ENCODE data around the gene WDFY4. TPM values are rescaled to one million over a fixed set of nuclear protein-coding genes. Genes with fewer than 3 reads are reported as not detected.

The WDFY4 gene
- total RNA-seq, 1 donor, result 28.9 TPM

DNA sequence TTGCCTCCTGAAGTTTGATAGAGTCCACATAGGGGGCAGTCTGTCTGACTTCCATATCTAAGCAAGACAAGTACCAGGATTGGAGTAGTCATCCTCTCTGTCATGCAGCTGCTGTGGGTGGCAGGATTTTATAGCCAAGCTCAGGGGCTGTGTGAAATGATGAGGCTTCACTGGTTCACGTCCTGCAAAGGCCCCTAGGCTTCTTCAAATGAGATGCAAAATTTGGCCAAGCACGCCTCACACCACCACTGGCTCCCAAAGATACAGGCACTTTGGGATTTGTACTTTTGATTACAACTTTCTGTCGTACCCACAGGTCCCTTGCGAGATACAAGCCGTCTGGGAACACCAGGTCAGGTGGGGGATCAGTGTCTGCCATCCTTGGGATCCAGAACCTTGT is 67.1 kb downstream of the WDFY4 start:
- H3K27me3 ChIP-seq (ENCODE audit: insufficient read depth, low read length), result no peaks in the 10 kb centered on the region
- peaks cover 13% of the 10 kb centered on the region for H3K4me1 ChIP-seq (ENCODE audit: insufficient read depth, low read length)
- H3K4me3 ChIP-seq (ENCODE audit: low read length), result no peak overlapping the region
- no peaks in the 10 kb centered on the region for H3K9me3 ChIP-seq (ENCODE audit: low read depth, low read length)

DNA sequence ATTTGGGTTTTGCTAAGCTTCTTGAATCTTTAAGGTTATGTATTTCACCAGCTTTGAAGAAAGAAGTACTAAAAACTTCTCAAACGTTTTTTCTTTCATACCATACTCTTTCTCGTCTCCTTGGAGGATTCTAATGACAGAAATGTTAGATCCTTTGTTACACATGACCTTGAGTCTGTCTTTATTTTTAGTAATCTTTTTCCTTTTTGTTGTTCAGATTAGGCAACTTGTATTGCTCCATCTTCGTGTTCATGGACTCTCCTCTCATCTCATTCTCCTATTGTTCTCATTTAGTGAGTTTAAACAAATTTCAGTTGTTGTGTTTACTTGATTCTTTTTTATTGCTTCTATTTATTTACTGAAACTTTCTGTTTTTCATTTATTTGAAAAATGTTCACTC is 73.7 kb downstream of the WDFY4 start:
- Histone ChIP-seq H3K4me3 (ENCODE audit: low read length) (no peak overlapping the region), H3K27me3 (ENCODE audit: insufficient read depth, low read length) (no peaks in the 10 kb centered on the region), H3K9me3 (ENCODE audit: low read depth, low read length) (no peaks in the 10 kb centered on the region), H3K4me1 (ENCODE audit: insufficient read depth, low read length) (peaks cover 11% of the 10 kb centered on the region)

DNA sequence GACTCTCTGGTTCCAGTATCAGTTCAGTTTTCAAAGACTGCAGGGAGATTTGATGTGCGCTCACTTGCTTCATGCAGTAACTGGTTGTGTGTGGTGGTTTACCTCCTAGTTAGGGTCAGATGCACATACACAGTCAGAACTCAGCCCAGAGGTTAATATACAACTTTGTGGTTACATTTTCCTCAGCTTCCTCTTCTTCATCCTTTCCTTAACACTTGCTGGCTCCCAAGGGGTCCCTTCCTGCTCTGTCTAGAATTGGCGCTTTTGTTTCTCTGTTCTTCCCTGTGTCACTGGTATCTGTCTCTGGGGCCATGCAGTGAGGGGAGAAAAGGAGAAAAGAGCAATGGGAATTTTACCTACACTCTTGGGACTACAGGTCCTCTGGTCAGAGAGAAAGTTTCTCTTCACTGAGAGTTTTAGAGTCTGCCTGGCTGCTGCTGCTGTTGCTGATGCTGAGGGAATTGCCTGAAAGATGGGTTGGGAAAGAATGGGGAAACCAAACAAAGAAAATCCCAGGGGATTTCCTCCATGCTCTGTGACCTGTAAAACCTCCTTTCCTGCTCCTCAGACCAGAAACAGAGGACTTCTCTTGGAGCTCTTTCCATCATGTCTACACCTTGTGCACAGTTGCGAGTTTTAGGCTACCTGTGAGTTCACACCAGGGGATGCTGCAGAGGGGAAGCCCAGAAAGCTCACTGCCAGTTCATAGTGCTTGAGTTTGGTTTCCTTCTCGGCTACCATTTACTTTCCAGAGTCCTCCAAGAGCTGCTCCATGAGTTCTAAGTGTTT is 74.6 kb downstream of the WDFY4 start:
- no peak overlapping the region for H3K4me3 ChIP-seq (ENCODE audit: low read length)
- H3K27me3 ChIP-seq (ENCODE audit: insufficient read depth, low read length), result no peaks in the 10 kb centered on the region
- H3K9me3 ChIP-seq (ENCODE audit: low read depth, low read length), result no peaks in the 10 kb centered on the region
- peaks cover 11% of the 10 kb centered on the region for H3K4me1 ChIP-seq (ENCODE audit: insufficient read depth, low read length)

DNA sequence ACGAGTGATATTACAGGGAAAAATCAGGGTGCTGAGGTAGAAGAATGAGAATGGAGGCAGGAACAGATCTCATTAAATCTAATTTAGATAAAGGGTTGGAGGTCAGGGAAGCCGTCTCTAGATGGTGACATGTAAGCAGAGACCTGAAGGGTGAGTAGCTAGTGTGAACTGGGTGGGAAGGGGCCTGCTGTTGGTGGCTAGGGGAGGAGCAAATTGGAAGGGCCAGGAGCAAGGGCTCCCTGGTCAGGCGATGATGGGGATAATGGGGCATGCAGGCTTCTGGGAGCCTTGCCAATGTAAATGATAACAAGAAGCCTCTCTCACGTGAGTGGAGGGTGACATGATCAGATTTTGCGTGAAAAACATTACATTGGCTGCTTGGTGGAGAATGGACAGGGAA is 76.3 kb downstream of the WDFY4 start:
- H3K4me3 ChIP-seq (ENCODE audit: low read length), result no peak overlapping the region
- H3K9me3 ChIP-seq (ENCODE audit: low read depth, low read length), result no peaks in the 10 kb centered on the region
- no peaks in the 10 kb centered on the region for H3K27me3 ChIP-seq (ENCODE audit: insufficient read depth, low read length)
- peaks cover 11% of the 10 kb centered on the region for H3K4me1 ChIP-seq (ENCODE audit: insufficient read depth, low read length)

DNA sequence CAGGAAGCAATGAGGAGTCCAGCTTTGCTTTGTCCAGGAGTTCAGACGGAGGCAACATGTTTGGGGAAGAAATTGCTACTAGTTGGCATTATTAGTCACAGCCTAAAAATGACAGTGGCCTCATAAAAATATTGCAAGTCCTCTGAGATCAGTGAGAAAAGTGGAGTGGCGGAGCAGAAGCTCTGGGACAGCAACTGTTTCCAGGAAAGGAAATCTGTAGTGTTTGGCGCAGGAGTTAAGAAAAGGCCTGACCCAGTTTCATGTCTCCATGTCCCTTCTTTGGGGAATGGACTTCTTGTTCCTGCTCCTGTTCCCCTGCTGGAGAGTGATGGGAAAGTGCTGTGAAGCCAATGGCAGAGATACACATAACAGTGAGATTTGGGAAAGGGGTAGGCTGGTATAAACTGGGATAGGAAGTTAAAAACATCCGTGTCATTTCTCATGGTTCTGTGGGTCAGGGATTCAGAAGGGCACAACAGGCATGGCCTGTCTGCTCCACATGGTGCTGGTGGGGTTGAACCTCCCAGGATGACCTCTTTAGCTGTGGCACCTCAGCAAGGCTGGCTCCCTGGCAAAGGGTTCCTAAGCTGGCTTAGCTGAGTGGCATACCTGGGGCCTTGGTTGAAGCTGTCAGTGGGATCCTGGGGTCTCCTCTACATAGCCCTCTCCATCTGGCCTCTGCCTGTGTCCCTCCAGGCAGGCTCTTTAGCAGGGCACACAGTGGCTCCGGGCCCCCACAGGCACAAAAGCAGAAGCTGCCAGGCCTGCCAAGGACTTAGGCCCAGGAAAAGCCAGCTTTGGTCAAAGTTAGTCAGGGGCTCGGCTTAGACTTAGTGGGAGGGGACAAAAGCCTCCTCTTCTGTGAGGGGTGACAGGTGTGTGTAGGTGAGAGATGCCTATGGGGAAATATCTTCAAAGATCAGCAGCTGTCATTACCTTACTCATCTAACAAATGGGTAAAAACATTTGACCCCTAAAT is 77.7 kb downstream of the WDFY4 start:
- H3K27me3 ChIP-seq (ENCODE audit: insufficient read depth, low read length), result no peaks in the 10 kb centered on the region
- no peaks in the 10 kb centered on the region for H3K9me3 ChIP-seq (ENCODE audit: low read depth, low read length)
- H3K4me3 ChIP-seq (ENCODE audit: low read length), result no peak overlapping the region
- H3K4me1 ChIP-seq (ENCODE audit: insufficient read depth, low read length), result peaks cover 11% of the 10 kb centered on the region

DNA sequence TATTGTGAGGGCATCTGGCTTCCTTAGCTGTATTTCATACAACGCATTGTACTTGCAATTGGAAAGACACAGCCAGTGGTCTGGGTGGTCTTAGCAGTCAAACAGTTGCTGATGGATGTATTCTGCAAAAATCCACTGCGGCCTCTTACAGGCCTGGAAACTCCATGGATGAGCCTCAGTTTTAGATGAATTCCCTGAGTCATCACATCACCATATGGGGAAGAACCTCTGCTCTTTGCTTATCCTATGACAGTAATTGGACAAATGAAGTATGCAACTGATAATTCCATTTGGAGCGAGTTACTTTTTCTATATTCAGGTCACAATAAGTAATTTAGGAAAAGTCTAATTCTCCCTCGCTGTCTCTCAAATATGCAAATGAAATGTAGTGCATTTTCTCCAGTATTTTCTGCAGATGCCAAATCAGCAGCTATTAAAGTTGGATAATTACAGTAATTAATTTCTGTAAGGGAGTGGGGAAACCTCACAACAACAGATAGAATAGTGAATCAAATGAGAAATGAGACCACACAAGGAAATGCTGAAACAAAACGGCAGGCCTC is 78.8 kb downstream of the WDFY4 start:
- H3K4me3 ChIP-seq (ENCODE audit: low read length), result no peak overlapping the region
- no peaks in the 10 kb centered on the region for H3K27me3 ChIP-seq (ENCODE audit: insufficient read depth, low read length)
- H3K9me3 ChIP-seq (ENCODE audit: low read depth, low read length), result no peaks in the 10 kb centered on the region
- H3K4me1 ChIP-seq (ENCODE audit: insufficient read depth, low read length), result peaks cover 9% of the 10 kb centered on the region

DNA sequence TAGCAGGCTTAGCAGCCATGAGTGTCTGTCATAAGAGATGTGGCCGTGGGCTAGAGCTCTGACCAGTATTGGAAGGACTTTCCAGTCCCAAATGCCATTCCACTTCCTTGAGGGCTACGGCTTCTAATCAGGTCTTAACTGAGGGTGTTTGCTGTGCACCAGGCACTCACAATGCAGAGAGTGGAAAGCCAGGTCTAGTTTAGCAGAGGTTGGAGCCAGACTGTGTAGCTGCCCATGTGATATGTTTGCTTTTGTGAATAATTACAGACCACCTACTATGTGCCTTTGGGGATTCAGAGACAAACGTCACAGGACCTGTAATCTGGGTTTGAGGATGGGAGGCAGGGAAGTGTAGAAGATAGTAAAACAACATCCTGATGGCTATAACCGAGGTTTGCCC is 79.8 kb downstream of the WDFY4 start:
- Histone ChIP-seq H3K27me3 (ENCODE audit: insufficient read depth, low read length) (no peaks in the 10 kb centered on the region), H3K9me3 (ENCODE audit: low read depth, low read length) (no peaks in the 10 kb centered on the region), H3K4me1 (ENCODE audit: insufficient read depth, low read length) (no peaks in the 10 kb centered on the region), H3K4me3 (ENCODE audit: low read length) (no peak overlapping the region)

DNA sequence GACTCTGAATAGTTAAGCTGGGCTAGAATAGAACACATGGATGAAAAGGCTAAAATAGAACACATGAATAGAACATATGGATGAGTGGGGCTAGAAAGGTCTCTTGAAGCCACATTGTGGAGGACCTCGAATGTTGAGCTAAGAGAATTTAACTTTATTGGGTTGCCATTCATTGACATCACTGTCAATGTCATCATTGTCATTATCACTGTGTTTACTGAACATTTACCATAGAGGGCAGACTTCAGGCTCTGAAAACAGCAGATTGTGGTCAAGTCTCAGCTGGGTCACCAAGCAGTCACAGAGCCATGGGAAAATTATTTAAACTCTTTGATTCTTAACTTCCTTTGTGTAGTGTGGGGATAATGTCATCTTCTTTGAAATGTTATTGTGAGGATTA is 80.4 kb downstream of the WDFY4 start:
- no peaks in the 10 kb centered on the region for H3K4me1 ChIP-seq (ENCODE audit: insufficient read depth, low read length)
- no peaks in the 10 kb centered on the region for H3K27me3 ChIP-seq (ENCODE audit: insufficient read depth, low read length)
- H3K4me3 ChIP-seq (ENCODE audit: low read length), result no peak overlapping the region
- no peaks in the 10 kb centered on the region for H3K9me3 ChIP-seq (ENCODE audit: low read depth, low read length)

DNA sequence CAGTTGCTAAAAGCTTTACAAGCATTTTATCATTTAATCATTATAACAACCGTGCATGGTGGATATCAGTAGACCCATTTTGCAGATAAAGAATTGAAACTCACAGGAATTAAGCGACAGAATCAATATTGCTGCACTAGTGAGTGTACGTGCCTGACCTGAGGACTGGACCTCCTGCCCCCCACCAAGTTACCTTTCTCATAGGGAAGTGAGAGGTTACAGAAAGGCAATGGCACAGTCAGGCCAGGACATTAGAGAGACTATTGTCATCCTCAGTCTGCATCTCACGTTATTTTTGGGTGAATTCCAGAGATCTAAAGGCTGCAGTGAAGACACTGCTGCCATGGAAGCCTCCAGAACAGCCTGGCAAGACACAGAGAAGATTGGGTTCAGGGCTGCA is 80.9 kb downstream of the WDFY4 start:
- H3K27me3 ChIP-seq (ENCODE audit: insufficient read depth, low read length), result no peaks in the 10 kb centered on the region

DNA sequence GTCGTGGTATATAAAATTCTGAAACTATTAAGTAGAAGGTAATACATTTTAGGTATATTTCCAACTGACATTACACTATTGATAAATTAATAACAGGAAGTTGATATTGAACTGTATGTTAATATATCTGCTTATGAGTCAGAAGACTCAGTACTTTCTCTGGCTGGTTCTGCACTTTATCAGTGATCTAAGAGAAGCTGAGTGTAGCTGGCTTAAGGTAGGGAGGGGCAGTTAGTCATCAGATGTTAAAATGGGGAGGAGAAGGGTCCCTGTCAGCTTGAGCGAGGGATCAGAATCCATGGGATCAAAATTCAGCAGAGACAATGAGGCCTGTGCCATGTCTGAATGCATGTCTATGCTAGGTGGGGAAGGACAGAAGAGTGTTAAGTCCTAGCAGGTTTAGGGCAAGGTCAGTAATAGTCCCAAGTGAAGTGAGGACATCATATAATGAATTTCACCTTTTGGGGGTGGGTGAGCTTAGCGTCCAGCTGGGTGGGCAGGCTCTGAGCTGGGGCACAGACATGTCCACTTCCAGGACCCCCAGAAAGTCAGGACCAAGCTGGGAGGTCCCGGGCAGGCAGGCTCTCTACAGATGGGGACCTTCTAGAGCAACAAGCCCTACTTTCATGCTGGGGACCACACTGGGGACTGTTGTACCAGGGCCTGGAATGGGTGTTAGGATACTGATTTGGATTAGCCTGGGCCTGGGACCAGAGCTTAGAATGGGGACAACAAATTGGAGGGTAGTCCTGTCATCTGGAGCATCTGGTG is 82.9 kb downstream of the WDFY4 start:
- Histone ChIP-seq H3K4me1 (ENCODE audit: insufficient read depth, low read length) (peaks cover 14% of the 10 kb centered on the region), H3K9me3 (ENCODE audit: low read depth, low read length) (no peaks in the 10 kb centered on the region), H3K27me3 (ENCODE audit: insufficient read depth, low read length) (no peaks in the 10 kb centered on the region), H3K4me3 (ENCODE audit: low read length) (no peak overlapping the region)

More for the DNA sequence above, 80.9 kb downstream of the WDFY4 start:
- Histone ChIP-seq H3K4me3 (ENCODE audit: low read length) (no peak overlapping the region), H3K4me1 (ENCODE audit: insufficient read depth, low read length) (peaks cover 4% of the 10 kb centered on the region), H3K9me3 (ENCODE audit: low read depth, low read length) (no peaks in the 10 kb centered on the region)

DNA sequence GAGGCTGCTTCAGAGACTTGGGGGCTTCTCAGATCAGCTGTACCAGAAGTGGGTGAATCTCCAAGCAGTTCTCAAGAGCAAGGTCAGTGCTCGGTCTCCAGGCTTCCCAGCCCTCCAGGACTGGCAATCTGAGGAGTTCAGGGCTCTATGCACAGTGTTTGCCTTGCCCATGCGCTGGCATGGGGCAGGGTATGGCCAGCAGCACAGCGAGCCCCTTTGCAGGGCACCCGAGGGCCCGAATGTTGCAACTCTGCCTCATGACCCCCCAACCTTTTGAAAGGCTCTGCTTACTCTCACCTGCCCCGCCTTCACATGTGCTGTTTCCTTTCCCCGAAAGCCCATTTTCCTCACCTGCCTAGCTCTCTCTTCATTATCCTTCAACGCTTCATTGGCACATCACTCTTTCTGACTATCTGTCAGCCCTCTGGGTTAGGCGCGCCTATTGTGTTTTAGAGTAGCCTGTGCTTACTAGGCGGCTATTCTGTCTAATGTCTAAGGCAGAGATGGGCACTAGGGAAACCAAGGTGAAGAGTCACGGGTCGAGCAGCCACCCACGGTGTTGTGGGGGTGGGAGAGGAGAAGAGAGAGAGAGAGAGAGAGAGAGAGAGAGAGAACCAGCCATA is 83.6 kb downstream of the WDFY4 start:
- H3K27me3 ChIP-seq (ENCODE audit: insufficient read depth, low read length), result no peaks in the 10 kb centered on the region
- no peaks in the 10 kb centered on the region for H3K9me3 ChIP-seq (ENCODE audit: low read depth, low read length)
- peaks cover 14% of the 10 kb centered on the region for H3K4me1 ChIP-seq (ENCODE audit: insufficient read depth, low read length)
- H3K4me3 ChIP-seq (ENCODE audit: low read length), result no peak overlapping the region

DNA sequence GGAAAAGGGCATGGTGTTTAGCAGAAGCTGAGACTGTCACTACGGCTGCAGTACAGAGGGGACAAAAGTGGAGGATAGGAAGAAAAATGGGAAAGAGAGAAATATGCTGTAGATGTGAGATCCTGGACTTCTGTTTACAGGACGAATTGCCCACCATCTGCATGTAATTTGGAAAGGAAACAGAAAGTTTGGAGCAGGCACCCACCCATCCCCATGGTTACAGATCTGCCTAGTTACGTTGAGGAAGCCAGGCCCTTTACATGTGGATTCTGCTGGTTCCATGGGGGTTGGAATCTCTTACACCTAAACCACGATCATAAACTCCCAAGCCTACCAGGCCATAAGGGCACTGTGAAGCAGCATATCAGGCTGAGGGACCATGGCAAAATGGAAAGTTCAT is 84.3 kb downstream of the WDFY4 start:
- no peaks in the 10 kb centered on the region for H3K27me3 ChIP-seq (ENCODE audit: insufficient read depth, low read length)
- H3K4me3 ChIP-seq (ENCODE audit: low read length), result no peak overlapping the region
- H3K4me1 ChIP-seq (ENCODE audit: insufficient read depth, low read length), result peaks cover 14% of the 10 kb centered on the region
- H3K9me3 ChIP-seq (ENCODE audit: low read depth, low read length), result no peaks in the 10 kb centered on the region

DNA sequence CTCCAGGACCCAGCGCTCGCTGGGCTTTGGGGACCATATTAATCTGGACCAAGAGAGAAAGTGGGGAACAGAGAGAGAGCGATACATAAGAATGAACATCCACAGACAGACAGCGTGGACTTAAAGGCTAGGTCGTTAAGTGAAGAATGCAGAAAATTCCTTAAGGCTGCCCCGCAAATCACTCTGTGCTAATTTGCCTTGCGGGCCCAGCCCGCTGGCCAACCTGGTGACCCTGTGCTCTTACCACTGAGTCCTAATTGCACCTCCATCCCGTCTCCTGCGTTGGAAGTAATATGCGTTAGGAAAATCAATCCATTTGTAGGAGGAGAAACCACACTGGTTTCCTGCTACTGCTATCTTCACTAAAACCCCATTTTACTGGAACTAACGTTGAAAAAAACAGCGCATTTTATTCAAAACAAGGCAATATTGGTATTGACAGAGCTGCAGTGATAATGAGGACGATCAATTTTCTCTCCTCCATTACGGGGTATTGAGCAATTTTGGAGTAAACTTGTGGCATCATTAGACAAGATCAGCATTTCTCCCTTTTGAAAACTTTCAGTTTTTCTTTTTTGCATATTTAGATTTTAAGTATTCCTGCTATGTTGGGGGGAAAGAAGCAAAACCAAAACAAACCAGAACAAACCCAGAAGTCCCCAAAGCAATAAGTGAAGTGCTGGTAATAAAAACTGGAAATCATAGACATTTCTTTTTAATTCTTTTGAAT is 85.2 kb downstream of the WDFY4 start:
- peaks cover 14% of the 10 kb centered on the region for H3K4me1 ChIP-seq (ENCODE audit: insufficient read depth, low read length)
- H3K27me3 ChIP-seq (ENCODE audit: insufficient read depth, low read length), result no peaks in the 10 kb centered on the region
- H3K9me3 ChIP-seq (ENCODE audit: low read depth, low read length), result no peaks in the 10 kb centered on the region
- H3K4me3 ChIP-seq (ENCODE audit: low read length), result no peak overlapping the region
